NT2/D1 (cell line): ENCODE data around the gene DDX10.

Experiments used
- DNase-seq: peaks from one replicate; pipeline ENCODE4 v3.0.0-alpha.2; 2011; ENCODE audit warnings: low read depth, low spot score
- H3K27me3 ChIP-seq: 2 replicates; pipeline ENCODE4 v1.6.0; 2011; ENCODE audit warnings: mild to moderate bottlenecking; ENCODE audit not compliant: insufficient read length, insufficient read depth
- H3K36me3 ChIP-seq: 2 replicates; pipeline ENCODE4 v1.6.1; 2011; ENCODE audit warnings: mild to moderate bottlenecking, low read length, mixed read lengths; ENCODE audit not compliant: insufficient read depth, insufficient read length
- H3K4me1 ChIP-seq: 2 replicates; pipeline ENCODE4 v1.5.1; 2011; ENCODE audit not compliant: insufficient read depth, insufficient read length
- H3K4me3 ChIP-seq: 2 replicates; pipeline ENCODE4 v1.5.1; 2011; ENCODE audit warnings: low read depth; ENCODE audit not compliant: insufficient read length
- H3K9ac ChIP-seq: 2 replicates; pipeline ENCODE4 v1.6.0; 2011; ENCODE audit warnings: low read depth; ENCODE audit not compliant: insufficient read length
- H3K9me3 ChIP-seq: 2 replicates; pipeline ENCODE4 v1.5.1; 2011; ENCODE audit warnings: mild to moderate bottlenecking, low read length; ENCODE audit not compliant: insufficient read depth
- SUZ12 ChIP-seq: IDR thresholded peaks from 2 replicates; pipeline ENCODE4 v1.6.1; 2011; ENCODE audit not compliant: insufficient read length, insufficient read depth; ENCODE audit errors: extremely low read depth
- YY1 ChIP-seq: IDR thresholded peaks from 2 replicates; pipeline ENCODE4 v1.6.1; 2011; ENCODE audit not compliant: insufficient read length, insufficient read depth
- ZNF274 ChIP-seq: IDR thresholded peaks from 2 replicates; pipeline ENCODE4 v1.6.1; 2011; ENCODE audit warnings: mild to moderate bottlenecking, low read depth, low read length

DDX10 gene

DNA sequence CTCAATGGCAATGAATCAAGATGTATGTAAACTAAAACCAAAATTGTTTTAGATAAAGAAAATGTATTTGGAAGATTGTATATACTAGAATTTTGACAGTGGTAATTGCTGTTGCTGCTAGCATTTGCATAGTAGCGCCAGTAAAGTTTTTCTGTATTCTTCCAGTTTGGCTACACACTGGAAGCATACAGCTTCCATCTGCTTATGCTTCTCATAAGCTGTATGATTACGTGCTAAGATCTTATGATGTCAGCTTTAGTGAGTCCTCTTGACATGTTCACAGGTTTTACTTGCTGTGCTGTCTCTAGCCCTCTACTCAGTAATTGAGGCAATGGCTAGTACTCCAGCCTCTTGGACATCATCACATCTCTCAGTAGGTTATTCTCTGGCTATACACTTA lies 256.3 kb downstream of the DDX10 start:
- no peak for TF ChIP-seq ZNF274
- no peak for TF ChIP-seq SUZ12
- TF ChIP-seq YY1, result no peak
- Histone ChIP-seq H3K9me3 (no peaks in the 10 kb centered on the region), H3K27me3 (no peaks in the 10 kb centered on the region), H3K9ac (no peak overlapping the region), H3K36me3 (no peaks in the 10 kb centered on the region), H3K4me3 (no peak overlapping the region), H3K4me1 (no peaks in the 10 kb centered on the region)
- DNase-seq, result no peak

GRCh38 chr11:108922241-108922640 lies 257.4 kb downstream of the DDX10 start:
- Histone ChIP-seq H3K9ac (no peak overlapping the region), H3K9me3 (no peaks in the 10 kb centered on the region), H3K27me3 (no peaks in the 10 kb centered on the region), H3K36me3 (no peaks in the 10 kb centered on the region), H3K4me3 (no peak overlapping the region), H3K4me1 (no peaks in the 10 kb centered on the region)
- no peak for DNase-seq
- TF ChIP-seq SUZ12 (no peak), YY1 (no peak), ZNF274 (no peak)

- TF ChIP-seq YY1 (no peak), ZNF274 (no peak), SUZ12 (no peak)
- Histone ChIP-seq H3K9me3 (no peaks in the 10 kb centered on the region), H3K27me3 (no peaks in the 10 kb centered on the region), H3K4me3 (no peak overlapping the region), H3K36me3 (no peaks in the 10 kb centered on the region), H3K4me1 (no peaks in the 10 kb centered on the region), H3K9ac (no peak overlapping the region)
- DNase-seq, result no peak
Observed at GRCh38 chr11:108923413-108923812, 258.5 kb downstream of the DDX10 start.

GRCh38 chr11:108926171-108926840 lies 261.4 kb downstream of the DDX10 start:
- DNase-seq, result no peak

DNA sequence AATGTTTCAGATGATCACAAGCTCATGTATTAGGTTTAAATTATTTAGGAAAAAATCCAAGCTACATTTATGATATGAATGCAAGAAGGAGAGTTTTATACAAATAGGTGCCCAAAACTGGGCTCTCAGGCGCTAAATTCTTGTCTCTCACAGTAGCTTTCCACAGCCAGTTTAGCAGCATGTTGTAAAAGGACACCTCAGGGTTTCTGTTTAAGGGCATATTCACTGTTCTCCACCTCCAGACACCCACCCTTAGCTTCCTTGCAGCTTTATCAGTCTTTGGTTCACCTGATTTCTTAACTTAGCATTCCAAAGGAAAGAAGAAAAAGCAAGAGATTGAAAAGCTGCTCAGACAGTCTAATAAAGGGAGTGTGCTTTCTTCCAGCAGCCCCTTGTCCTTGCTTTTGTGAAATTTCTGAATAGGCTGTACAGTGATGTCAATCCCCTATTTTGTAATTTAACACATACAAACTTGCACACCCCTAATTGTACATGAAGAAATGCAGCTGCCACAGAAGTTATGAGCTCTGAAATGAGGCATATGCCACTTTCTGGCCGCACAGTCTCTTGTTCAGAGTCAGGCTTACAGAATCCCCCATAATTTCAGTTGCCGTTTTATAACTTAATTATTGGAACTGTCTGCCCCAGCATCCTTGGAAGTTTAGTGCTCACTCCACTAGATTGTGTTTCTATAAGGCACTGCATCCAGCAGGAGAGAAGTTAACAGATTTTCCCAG lies 262.1 kb downstream of the DDX10 start:
- Histone ChIP-seq H3K4me3 (no peak overlapping the region), H3K36me3 (no peaks in the 10 kb centered on the region), H3K27me3 (no peaks in the 10 kb centered on the region), H3K4me1 (no peaks in the 10 kb centered on the region), H3K9ac (no peak overlapping the region), H3K9me3 (no peaks in the 10 kb centered on the region)
- no peak for DNase-seq
- TF ChIP-seq SUZ12 (no peak), YY1 (no peak), ZNF274 (no peak)

More at GRCh38 chr11:108926171-108926840, 261.4 kb downstream of the DDX10 start:
- Histone ChIP-seq H3K4me3 (no peak overlapping the region), H3K9me3 (no peaks in the 10 kb centered on the region), H3K4me1 (no peaks in the 10 kb centered on the region), H3K27me3 (no peaks in the 10 kb centered on the region), H3K9ac (no peak overlapping the region), H3K36me3 (no peaks in the 10 kb centered on the region)
- TF ChIP-seq ZNF274, result no peak
- no peak for TF ChIP-seq SUZ12
- no peak for TF ChIP-seq YY1

DNA sequence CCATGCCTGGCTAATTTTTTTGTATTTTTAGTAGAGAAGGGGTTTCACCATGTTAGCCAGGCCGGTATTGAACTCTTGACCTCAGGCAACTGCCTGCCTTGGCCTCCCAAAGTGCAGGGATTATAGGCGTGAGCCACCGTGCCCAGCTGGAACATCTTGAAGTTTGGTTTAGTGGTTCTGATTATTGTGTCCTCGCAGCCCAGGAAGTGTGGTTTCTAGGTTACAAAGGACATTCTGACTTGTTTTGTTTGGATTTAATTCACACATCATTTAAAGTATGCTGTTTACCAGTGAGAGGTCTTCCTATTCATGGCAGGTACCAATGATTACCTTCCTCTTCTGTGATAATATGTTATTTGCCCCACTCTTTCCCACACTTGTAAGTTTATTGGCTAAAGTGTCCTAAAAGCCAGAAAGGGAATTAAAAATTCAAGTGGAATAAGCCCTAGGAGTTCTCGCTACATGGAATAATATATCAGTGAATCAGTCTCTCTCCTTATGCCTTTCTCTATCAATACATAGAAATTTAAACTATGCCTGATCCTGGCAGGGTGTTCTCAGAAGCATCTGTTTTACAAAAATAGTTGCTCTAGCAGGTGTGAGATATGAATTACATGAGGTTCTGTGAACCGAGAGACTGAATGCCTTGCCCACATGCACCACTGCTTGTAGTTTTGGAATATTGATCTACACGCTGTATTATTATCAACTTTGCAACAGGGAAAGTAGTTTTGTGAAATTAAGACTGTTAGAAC lies 263.1 kb downstream of the DDX10 start:
- no peak overlapping the region for H3K9ac ChIP-seq
- no peak for DNase-seq
- no peaks in the 10 kb centered on the region for H3K36me3 ChIP-seq
- no peaks in the 10 kb centered on the region for H3K4me1 ChIP-seq
- H3K9me3 ChIP-seq, result no peaks in the 10 kb centered on the region
- no peaks in the 10 kb centered on the region for H3K27me3 ChIP-seq
- H3K4me3 ChIP-seq, result no peak overlapping the region
- TF ChIP-seq ZNF274 (no peak), YY1 (no peak), SUZ12 (no peak)

DNA sequence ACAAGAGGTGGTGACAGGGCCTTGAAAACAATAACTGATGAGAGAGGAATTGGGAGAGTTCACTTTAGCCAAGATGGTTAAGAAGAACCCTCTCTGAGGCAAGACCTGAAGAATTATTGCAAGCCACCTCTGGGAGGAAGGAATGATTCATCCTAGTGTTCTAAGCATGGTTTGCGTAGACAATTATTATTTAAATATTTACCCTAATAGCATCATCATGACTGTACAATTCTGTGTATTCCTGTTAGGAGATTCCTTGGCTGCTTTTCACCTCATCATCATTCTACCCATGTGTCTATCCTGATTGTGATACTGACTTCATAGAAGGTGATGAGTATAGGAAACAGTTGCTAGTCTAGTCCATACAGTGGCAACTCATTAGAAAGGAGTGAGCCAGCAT lies 264.4 kb downstream of the DDX10 start:
- no peaks in the 10 kb centered on the region for H3K36me3 ChIP-seq
- TF ChIP-seq ZNF274 (no peak), SUZ12 (no peak), YY1 (no peak)
- no peak for DNase-seq
- no peak overlapping the region for H3K4me3 ChIP-seq
- H3K4me1 ChIP-seq, result no peaks in the 10 kb centered on the region
- no peaks in the 10 kb centered on the region for H3K27me3 ChIP-seq
- no peak overlapping the region for H3K9ac ChIP-seq
- no peaks in the 10 kb centered on the region for H3K9me3 ChIP-seq

GRCh38 chr11:108931168-108931567 lies 266.3 kb downstream of the DDX10 start:
- no peaks in the 10 kb centered on the region for H3K9me3 ChIP-seq
- no peaks in the 10 kb centered on the region for H3K4me1 ChIP-seq
- no peaks in the 10 kb centered on the region for H3K27me3 ChIP-seq
- H3K9ac ChIP-seq, result no peak overlapping the region
- no peak for DNase-seq
- no peak overlapping the region for H3K4me3 ChIP-seq
- no peaks in the 10 kb centered on the region for H3K36me3 ChIP-seq
- TF ChIP-seq SUZ12, result no peak
- no peak for TF ChIP-seq ZNF274
- no peak for TF ChIP-seq YY1
